Lung (tissue), 12 donors: Measurements from ENCODE around the gene RBM38. TPM values are rescaled to one million over a fixed set of nuclear protein-coding genes. Genes with fewer than 3 reads are reported as not detected.
"Not testable (repeated sequence)": the region's sequence is repeated elsewhere in the genome, so short reads cannot be mapped to it uniquely, and the experiment has no call there.

ENCODE experiments used
- ATAC-seq: fragments of 200-7000 bp; cut with Tn5 transposase; one replicate; pipeline ENCODE4 v1.9.1; 2020; ENCODE audit warnings: moderate number of reproducible peaks; ENCODE audit not compliant: insufficient read depth, low FRiP score
- DNase-seq, 3 donors: peaks; one replicate each; pipeline ENCODE4 v3.0.0-alpha.2; 2013 to 2017
- H3K27ac ChIP-seq, 2 donors: one replicate each; pipeline ENCODE4 v1.5.1; 2013; ENCODE audit warnings: mild to moderate bottlenecking in 2 of 2, moderate library complexity in 2 of 2, control low read depth in 1 of 2, inconsistent platforms in 1 of 2, low read depth in 1 of 2, low read length in 1 of 2
- H3K27me3 ChIP-seq, 3 donors: one replicate each; pipeline ENCODE4 v1.5.1; 2013; ENCODE audit warnings: low read length in 2 of 3; ENCODE audit not compliant: control insufficient read depth in 3 of 3, insufficient read depth in 3 of 3
- H3K36me3 ChIP-seq, 4 donors: one replicate each; pipeline ENCODE4 v1.5.1; 2013; ENCODE audit warnings: low read length in 4 of 4, mild to moderate bottlenecking in 1 of 4, moderate library complexity in 1 of 4; ENCODE audit not compliant: control insufficient read depth in 4 of 4, insufficient read depth in 4 of 4
- H3K4me1 ChIP-seq, 5 donors: one replicate each; pipeline ENCODE4 v1.5.1; 2013; ENCODE audit warnings: low read length in 5 of 5, mild to moderate bottlenecking in 2 of 5, moderate library complexity in 1 of 5; ENCODE audit not compliant: control insufficient read depth in 5 of 5, insufficient read depth in 5 of 5
- H3K4me3 ChIP-seq: one replicate; pipeline ENCODE4 v1.5.1; 2013; ENCODE audit warnings: mild to moderate bottlenecking, control low read depth, moderate library complexity
- H3K9ac ChIP-seq, 2 donors: one replicate each; pipeline ENCODE4 v1.5.1; 2013; ENCODE audit warnings: low read length in 2 of 2, control low read depth in 1 of 2; ENCODE audit not compliant: insufficient read depth in 1 of 2
- H3K9me3 ChIP-seq, 4 donors: one replicate each; pipeline ENCODE4 v1.5.1; 2013; ENCODE audit warnings: low read length in 3 of 4, mild to moderate bottlenecking in 1 of 4, moderate library complexity in 1 of 4; ENCODE audit not compliant: control insufficient read depth in 4 of 4, insufficient read depth in 3 of 4
- whole genome bisulfite sequencing, 2 donors: extraction: QIAGEN DNeasy Blood & Tissue Kit; methylation state at CpG; one replicate each; pipeline ENCODE4 v1.1.7; 2013; 5-methylcytosine and 5-hydroxymethylcytosine counted together
- polyA plus RNA-seq, 2 donors: library from polyadenylated mRNA; stranded (reverse); fragments of 200-250 nt; gene quantifications; one replicate each; pipeline ENCODE4 v1.2.1, GENCODE V29; 2013
- total RNA-seq, 2 donors: library from RNA; depleted of rRNA in 1 of 2; stranded (reverse); fragments of >200 nt in 1 of 2; gene quantifications; one replicate each; pipeline ENCODE4 v1.2.1, GENCODE V29; 2014 to 2021
- TF ChIP-seq, protein P1 (sequence below): IDR thresholded peaks from 2 replicates; pipeline ENCODE4 v1.5.1; 2012; ENCODE audit warnings: mild to moderate bottlenecking; ENCODE audit errors: control extremely low read depth, extremely low read depth
- donor health status: control.
- donor health status: control.
- donor health status: Bipolar disorder and iron deficiency.
- donor health status: healthy.
- donor health status: DM: yes; HTN: yes; CAD: no.

RBM38 gene
- total and polyA plus RNA-seq, 4 donors = 23.1 to 38.6 (median 30.9) TPM

DNA sequence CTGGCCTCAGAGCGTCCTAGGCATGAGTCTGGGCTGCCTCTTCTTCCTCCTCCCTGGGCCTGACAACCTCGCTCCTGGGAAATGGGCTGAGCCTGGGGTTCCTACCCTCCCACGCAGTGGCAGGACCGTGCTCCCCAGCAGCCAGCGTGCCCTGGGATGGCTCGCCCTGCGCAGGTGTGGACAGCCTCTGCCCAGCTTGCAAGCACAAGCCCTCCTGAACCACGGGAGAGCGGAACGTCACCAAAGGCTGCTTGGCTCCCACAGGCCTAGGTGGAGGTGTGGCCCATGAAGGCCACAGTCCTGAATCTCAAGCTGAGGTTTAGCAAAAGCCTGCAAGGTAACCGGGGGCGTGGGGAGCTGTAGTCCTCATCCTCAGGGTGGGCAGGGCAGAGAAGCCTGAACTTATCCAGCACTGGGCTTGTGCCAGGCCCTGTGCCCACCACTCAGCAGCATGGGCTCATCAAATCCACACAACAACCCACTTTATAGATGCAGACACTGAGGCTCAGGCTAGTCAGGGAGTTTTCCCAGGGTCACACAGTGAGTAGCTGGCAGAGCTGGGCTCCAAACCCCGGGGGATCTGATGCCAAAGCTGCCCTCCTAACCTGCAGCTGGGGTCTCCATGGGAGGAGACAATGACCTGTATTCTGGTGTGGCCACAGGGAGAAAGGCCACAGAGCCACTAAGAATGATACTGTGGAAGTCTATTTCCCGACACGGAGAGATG lies 25.3 kb downstream of the RBM38 start:
- TF ChIP-seq, protein P1, sequence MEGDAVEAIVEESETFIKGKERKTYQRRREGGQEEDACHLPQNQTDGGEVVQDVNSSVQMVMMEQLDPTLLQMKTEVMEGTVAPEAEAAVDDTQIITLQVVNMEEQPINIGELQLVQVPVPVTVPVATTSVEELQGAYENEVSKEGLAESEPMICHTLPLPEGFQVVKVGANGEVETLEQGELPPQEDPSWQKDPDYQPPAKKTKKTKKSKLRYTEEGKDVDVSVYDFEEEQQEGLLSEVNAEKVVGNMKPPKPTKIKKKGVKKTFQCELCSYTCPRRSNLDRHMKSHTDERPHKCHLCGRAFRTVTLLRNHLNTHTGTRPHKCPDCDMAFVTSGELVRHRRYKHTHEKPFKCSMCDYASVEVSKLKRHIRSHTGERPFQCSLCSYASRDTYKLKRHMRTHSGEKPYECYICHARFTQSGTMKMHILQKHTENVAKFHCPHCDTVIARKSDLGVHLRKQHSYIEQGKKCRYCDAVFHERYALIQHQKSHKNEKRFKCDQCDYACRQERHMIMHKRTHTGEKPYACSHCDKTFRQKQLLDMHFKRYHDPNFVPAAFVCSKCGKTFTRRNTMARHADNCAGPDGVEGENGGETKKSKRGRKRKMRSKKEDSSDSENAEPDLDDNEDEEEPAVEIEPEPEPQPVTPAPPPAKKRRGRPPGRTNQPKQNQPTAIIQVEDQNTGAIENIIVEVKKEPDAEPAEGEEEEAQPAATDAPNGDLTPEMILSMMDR = no peak
- Histone ChIP-seq H3K27me3 (no peaks in the 10 kb centered on the region), H3K36me3 (no peaks in the 10 kb centered on the region), H3K9ac (no peak overlapping the region), H3K27ac (no peak overlapping the region), H3K9me3 (peaks cover 0 to 4% (median 0%) of the 10 kb centered on the region in 4 donors), H3K4me1 (peaks cover 0 to 6% (median 0%) of the 10 kb centered on the region in 5 donors), H3K4me3 (no peak overlapping the region)
- DNase-seq = no peak
- ATAC-seq = no peak
- whole genome bisulfite sequencing, 2 donors = 88 to 95% methylated on average over 15 of the region's 15 CpGs

DNA sequence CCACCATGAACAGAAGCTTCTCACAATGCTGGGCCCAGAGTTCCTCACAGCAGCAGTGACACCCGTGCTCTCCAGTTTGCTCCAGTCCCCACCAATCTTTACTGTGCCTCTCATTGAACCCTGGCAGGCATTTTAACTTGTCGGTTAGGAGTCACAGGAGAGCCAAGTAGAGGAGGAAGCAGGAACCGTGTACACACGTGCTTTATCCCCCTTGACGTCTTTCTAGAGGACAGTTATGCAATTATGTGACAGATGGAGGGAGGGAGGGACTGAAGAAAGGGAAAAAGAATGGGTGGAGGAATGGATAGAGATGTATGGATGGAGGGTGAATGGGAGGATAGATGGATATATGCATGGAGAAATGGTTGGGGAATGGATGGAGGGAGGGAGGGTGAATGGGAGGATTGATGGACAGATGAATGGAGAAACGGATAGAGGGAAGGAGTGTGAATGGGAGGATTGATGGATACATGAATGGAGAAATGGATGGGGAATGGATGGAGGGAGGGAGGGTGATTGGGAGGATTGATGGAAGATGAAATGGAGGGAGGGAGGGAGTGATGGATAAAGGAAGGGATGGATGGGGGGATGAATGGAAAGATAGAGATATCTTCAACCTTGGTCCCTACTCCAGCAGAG lies 26.0 kb downstream of the RBM38 start:
- Histone ChIP-seq H3K36me3 (no peaks in the 10 kb centered on the region), H3K27ac (no peak overlapping the region), H3K9ac (no peak overlapping the region), H3K27me3 (no peaks in the 10 kb centered on the region), H3K9me3 (peaks cover 0 to 4% (median 0%) of the 10 kb centered on the region in 4 donors), H3K4me1 (peaks cover 0 to 6% (median 0%) of the 10 kb centered on the region in 5 donors), H3K4me3 (no peak overlapping the region)
- no peak for ATAC-seq
- no peak for DNase-seq
- TF ChIP-seq, protein P1 = no peak
- 33 to 35% methylated on average over 6 of the region's 6 CpGs for WGBS, 2 donors

DNA sequence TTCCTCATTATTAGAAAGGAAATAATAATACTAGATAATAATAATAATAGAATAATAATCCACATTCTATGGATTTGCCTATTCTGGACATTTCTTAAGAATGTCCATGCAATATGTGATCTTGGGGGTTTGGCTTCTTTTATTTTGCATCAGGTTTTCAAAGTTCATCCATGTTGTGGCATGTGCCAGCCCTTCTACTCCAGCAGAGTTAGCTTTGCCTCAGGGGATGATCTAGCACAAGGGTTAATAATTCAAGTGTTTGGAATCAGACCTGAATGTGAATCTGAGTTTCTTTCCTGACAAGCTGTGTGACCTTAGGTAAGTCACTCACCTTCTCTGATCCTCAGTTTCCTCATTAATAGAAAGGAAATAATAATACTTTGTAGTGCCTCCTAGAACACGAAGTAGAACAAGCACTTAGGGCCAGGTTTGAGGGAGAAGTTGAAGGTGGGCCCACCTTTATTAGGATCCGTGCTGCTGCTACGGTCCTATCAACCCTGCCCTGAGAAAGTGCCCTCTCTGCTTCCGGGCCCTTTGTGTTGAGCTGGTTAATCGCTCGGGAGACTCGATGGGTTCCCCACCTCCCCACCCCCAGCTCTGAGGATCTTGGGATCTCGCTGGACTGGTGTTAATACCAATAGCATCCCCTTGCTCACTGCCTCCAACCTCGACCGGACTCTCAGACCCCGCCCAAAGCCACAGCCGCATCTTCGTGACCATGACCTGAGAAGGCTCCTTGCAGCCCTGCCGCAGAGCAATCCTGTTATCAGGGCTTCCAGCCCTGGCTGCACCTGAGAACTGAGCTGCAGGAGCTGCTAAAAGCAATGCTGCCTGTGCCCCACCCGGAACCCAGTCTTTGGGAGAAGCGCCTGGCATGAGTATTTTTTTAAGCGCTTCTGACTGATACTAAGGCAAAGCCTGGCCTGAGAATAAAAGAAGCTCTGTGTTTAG lies 26.9 kb downstream of the RBM38 start:
- TF ChIP-seq, protein P1 = no peak
- 62 to 75% methylated on average over 17 of the region's 17 CpGs for WGBS, 2 donors
- Histone ChIP-seq H3K36me3 (no peaks in the 10 kb centered on the region), H3K9me3 (peaks cover 0 to 4% (median 0%) of the 10 kb centered on the region in 4 donors), H3K9ac (no peak overlapping the region), H3K4me1 (peaks cover 0 to 6% (median 0%) of the 10 kb centered on the region in 5 donors), H3K27ac (no peak overlapping the region), H3K27me3 (no peaks in the 10 kb centered on the region), H3K4me3 (no peak overlapping the region)
- ATAC-seq = no peak
- DNase-seq = no peak

DNA sequence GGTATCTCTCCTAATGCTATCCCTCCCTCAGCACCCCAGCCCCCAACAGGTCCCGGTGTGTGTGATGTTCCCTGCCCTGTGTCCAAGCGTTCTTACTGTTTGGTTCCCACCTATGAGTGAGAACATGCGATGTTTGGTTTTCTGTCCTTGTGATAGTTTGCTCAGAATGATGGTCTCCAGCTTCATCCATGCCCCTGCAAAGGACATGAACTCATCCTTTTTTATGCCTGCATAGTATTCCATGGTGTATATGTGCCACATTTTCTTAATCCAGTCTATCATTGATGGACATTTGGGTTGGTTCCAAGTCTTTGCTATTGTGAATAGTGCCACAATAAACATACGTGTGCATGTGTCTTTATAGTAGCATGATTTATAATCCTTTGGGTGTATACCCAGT lies 28.3 kb downstream of the RBM38 start:
- H3K27me3 ChIP-seq, H3K36me3 ChIP-seq, DNase-seq, H3K9me3 ChIP-seq, H3K27ac ChIP-seq, ATAC-seq, H3K9ac ChIP-seq, H3K4me1 ChIP-seq, H3K4me3 ChIP-seq: not testable (repeated sequence)
- 94 to 100% methylated on average over 3 of the region's 4 CpGs for WGBS, 2 donors
